OCI-LY3 (cell line): Measurements from ENCODE around the gene LMAN2.
"Not testable (repeated sequence)": the region's sequence is repeated elsewhere in the genome, so short reads cannot be mapped to it uniquely, and the experiment has no call there.

Source experiments
- CTCF ChIP-seq: fragments of 200-600, 300-600 bp; sonication (generic); IDR thresholded peaks from 2 replicates; pipeline ENCODE4 v1.5.1; 2014; ENCODE audit warnings: antibody characterized with exemption, low read length, low read depth
- EZH2phosphoT487 ChIP-seq: fragments of 200-600 bp; shearing (Covaris generic); IDR thresholded peaks from 2 replicates; pipeline ENCODE4 v1.6.1; 2018; ENCODE audit warnings: antibody characterized with exemption, mixed run types, low read depth

DNA sequence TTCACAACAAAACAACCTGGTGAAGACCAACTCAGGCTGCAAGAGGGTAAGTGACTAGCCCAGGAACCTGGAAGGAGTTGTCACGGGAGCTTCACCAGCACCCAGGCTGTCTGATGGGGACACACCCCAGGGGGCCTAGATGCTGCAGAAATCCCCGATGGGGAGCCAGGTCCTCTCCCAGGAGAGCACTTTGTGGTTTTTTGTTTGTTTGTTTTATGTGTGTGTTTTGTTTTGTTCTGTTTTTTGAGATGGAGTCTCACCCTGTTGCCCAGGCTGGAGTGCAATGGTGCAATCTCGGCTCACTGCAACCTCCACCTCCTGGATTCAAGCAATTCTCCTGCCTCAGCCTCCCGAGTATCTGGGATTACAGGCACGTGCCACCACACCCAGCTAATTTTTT, 24.0 kb upstream of the LMAN2 start:
- not testable (repeated sequence) for TF ChIP-seq CTCF, EZH2phosphoT487
